K562 (cell line): ENCODE results near the gene TMCC1. TPM values are rescaled to one million over a fixed set of nuclear protein-coding genes. Genes with fewer than 3 reads are reported as not detected.

Source experiments
- CBFA2T3 ChIP-seq: fragments of 450-650 bp; IDR thresholded peaks from 2 replicates; pipeline ENCODE4 v1.6.1; 2017
- CC2D1A ChIP-seq: fragments of 450-650 bp; IDR thresholded peaks from 2 replicates; pipeline ENCODE4 v1.6.1; 2017; ENCODE audit warnings: mild to moderate bottlenecking
- EP300 ChIP-seq: IDR thresholded peaks from 2 replicates; pipeline ENCODE4 v1.6.1; 2012; ENCODE audit warnings: low read length, improper control_type of control experiment
- FOXM1 ChIP-seq, 2 experiments: fragments of 450-650 bp in 1 of 2; sonication (generic) in 1 of 2; formaldehyde crosslinking in 1 of 2; IDR thresholded peaks; 2 replicates each; pipeline versions ENCODE4 v1.6.1 to v1.9.0; 2017 to 2022; ENCODE audit warnings: low read depth in 2 of 2, mild to moderate bottlenecking in 2 of 2, missing genetic modification reagents in 1 of 2, moderate library complexity in 1 of 2
- HNRNPH1 ChIP-seq: fragments of 200-400 bp; formaldehyde crosslinking; optimal IDR thresholded peaks from 2 replicates; pipeline ENCODE3; 2017; ENCODE audit warnings: low read depth, mild to moderate bottlenecking, low read length, moderate library complexity
- HNRNPL ChIP-seq: fragments of 200-400 bp; formaldehyde crosslinking; IDR thresholded peaks from 2 replicates; pipeline ENCODE4 v1.6.1; 2017; ENCODE audit warnings: low read depth, mild to moderate bottlenecking, low read length
- IRF2 ChIP-seq: sonication (generic); formaldehyde crosslinking; IDR thresholded peaks from 2 replicates; pipeline ENCODE4 v1.8.1; 2022; ENCODE audit warnings: mild to moderate bottlenecking, missing genetic modification reagents
- KAT7 ChIP-seq: sonication (generic); formaldehyde crosslinking; IDR thresholded peaks from 2 replicates; pipeline ENCODE4 v1.8.0; 2022; ENCODE audit warnings: missing genetic modification reagents, mild to moderate bottlenecking, borderline replicate concordance
- KLF16 ChIP-seq: IDR thresholded peaks from 2 replicates; pipeline ENCODE4 v1.6.1; 2016; ENCODE audit warnings: antibody characterized with exemption
- MCM2 ChIP-seq: fragments of 450-650 bp; IDR thresholded peaks from 2 replicates; pipeline ENCODE4 v1.6.1; 2017; ENCODE audit warnings: low read depth, mild to moderate bottlenecking
- MTA2 ChIP-seq: fragments of 450-650 bp; IDR thresholded peaks from 2 replicates; pipeline ENCODE4 v1.6.1; 2016; ENCODE audit warnings: low read depth
- MYBL2 ChIP-seq, 2 experiments: fragments of 450-650 bp in 1 of 2; sonication (generic) in 1 of 2; formaldehyde crosslinking in 1 of 2; IDR thresholded peaks; 2 replicates each; pipeline versions ENCODE4 v1.6.1 to v1.8.1; 2017 to 2022; ENCODE audit warnings: borderline replicate concordance in 1 of 2, inconsistent platforms in 1 of 2, low read depth in 1 of 2, mild to moderate bottlenecking in 1 of 2, missing genetic modification reagents in 1 of 2, moderate library complexity in 1 of 2
- PML ChIP-seq: IDR thresholded peaks from 2 replicates; pipeline ENCODE4 v1.6.1; 2012; ENCODE audit warnings: low read length, inconsistent platforms
- RCOR1 ChIP-seq, 2 experiments: IDR thresholded peaks; 2 replicates each; pipeline ENCODE4 v1.6.1; 2012; ENCODE audit warnings: low read depth in 2 of 2, low read length in 2 of 2, borderline replicate concordance in 1 of 2, improper control_type of control experiment in 1 of 2
- SLC30A9 ChIP-seq: fragments of 250-450 bp; sonication (Bioruptor Pico); IDR thresholded peaks from 2 replicates; pipeline ENCODE4 v1.8.0; 2022; ENCODE audit warnings: mild to moderate bottlenecking, moderate library complexity
- SMARCA4 ChIP-seq: fragments of 450-650 bp; IDR thresholded peaks from 2 replicates; pipeline ENCODE4 v1.6.1; 2016
- SPI1 ChIP-seq: IDR thresholded peaks from 2 replicates; pipeline ENCODE4 v1.6.1; 2011; ENCODE audit warnings: low read depth, low read length, control low read depth, borderline replicate concordance
- ZFPM2 ChIP-seq: fragments of 250-450 bp; sonication (Bioruptor Pico); IDR thresholded peaks from 2 replicates; pipeline ENCODE4 v1.5.1; 2022; ENCODE audit warnings: mild to moderate bottlenecking
- ZNF695 ChIP-seq: fragments of 450-650 bp; formaldehyde crosslinking; IDR thresholded peaks from 2 replicates; pipeline ENCODE4 v1.4.0; 2020; ENCODE audit warnings: mild to moderate bottlenecking, moderate library complexity
- ZNF764 ChIP-seq: fragments of 250-450 bp; sonication (Bioruptor Pico); IDR thresholded peaks from 2 replicates; pipeline ENCODE4 v1.4.0; 2020; ENCODE audit warnings: low read depth, mild to moderate bottlenecking, moderate library complexity
- polyA plus RNA-seq, 8 experiments: library from polyadenylated mRNA; depleted of rRNA in 4 of 8; stranded (reverse) in 5 of 8; unstranded in 3 of 8; fragments of >200 nt; fragmentation: Nextera tagmentation in 2 of 8; fragmentation: Illumina TruSeq in 1 of 8; extraction: Ambion mirVana in 2 of 8; extraction: Trizol in 1 of 8; gene quantifications; 2 replicates each; pipeline versions ENCODE4 v1.2.1 to v1.2.3, GENCODE V29; 2011 to 2014; ENCODE audit warnings: inconsistent platforms in 1 of 8, missing spikeins in 1 of 8
- total RNA-seq, 7 experiments: library from RNA; depleted of rRNA in 6 of 7; stranded (reverse); fragments of >200 nt in 6 of 7; fragmentation: Illumina TruSeq in 2 of 7; extraction: Trizol in 2 of 7; gene quantifications; 2 replicates each; pipeline versions ENCODE4 v1.2.1 to v1.2.3, GENCODE V29; 2011 to 2021; ENCODE audit warnings: low replicate concordance in 1 of 7
- TF ChIP-seq, protein P1 (sequence below): IDR thresholded peaks from 2 replicates; pipeline ENCODE4 v1.6.1; 2016; ENCODE audit warnings: missing genetic modification characterization, missing compliant biosample characterization
- TF ChIP-seq, protein P2 (sequence below): sonication (generic); IDR thresholded peaks from 2 replicates; pipeline ENCODE4 v1.6.1; 2016
- TF ChIP-seq, protein P3 (sequence below): fragments of 450-650 bp; IDR thresholded peaks from 2 replicates; pipeline ENCODE4 v1.6.1; 2016; ENCODE audit warnings: mild to moderate bottlenecking
- TF ChIP-seq, protein P4 (sequence below), 2 experiments: fragments of 450-650 bp; conservative IDR thresholded peaks; 2 replicates each; pipeline ENCODE4 v1.6.1; 2017; ENCODE audit warnings: mild to moderate bottlenecking in 2 of 2, moderate library complexity in 2 of 2

The TMCC1 gene
- total and polyA plus RNA-seq, 9 of the 15 experiments (the other 6 are each of a cell fraction or from before 2014, with no cell fraction given) = 0.89 to 8.7 (median 4.0) TPM

DNA sequence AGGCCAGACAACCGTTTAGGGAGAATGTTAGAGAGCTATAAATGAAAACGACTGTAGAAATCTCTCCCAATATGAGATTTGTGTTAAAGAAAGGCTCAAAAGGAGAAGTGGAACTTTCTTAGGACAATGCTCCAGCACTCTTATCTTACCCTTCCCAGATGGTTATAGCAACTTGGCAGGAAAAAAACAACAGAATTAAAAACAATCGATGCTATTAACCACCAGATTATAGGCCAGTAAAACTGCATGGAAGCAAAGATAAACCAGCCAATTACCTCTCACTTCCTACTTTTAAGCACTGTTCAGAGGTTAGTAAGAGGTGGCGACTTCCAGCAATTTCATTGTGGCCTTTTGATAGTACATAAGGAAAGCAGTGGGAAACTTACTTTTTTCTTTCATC is 72.9 kb downstream of the TMCC1 start (continued):
- TF ChIP-seq PML = peak; percentile 25; the same call in 1 of the 2 replicates
- TF ChIP-seq SMARCA4 = peak; percentile 67
- TF ChIP-seq HNRNPH1 = no peak
- no peak for TF ChIP-seq ZFPM2 (CRISPR knock-in tag)
- peak; percentile 77 for TF ChIP-seq MYBL2 (IDR thresholded peaks at IDR 0.05; ENCODE audit: low read depth)
- TF ChIP-seq MYBL2 (CRISPR knock-in tag; IDR thresholded peaks at IDR 0.05; ENCODE audit: borderline replicate concordance) = no peak
- TF ChIP-seq EP300 = peak; percentile 68
- TF ChIP-seq SPI1 = peak; percentile 80
- peak; percentile 77; the same call in 1 of the 2 replicates for TF ChIP-seq CC2D1A
- TF ChIP-seq FOXM1 (IDR thresholded peaks at IDR 0.05; ENCODE audit: low read depth) = peak; percentile 91; the same call in 1 of the 2 replicates
- TF ChIP-seq FOXM1 (CRISPR knock-in tag; IDR thresholded peaks at IDR 0.05; ENCODE audit: low read depth) = no peak
- 0 out of 2 replicates have a peak, but pooled peaks have one; percentile 9 for TF ChIP-seq KLF16
- TF ChIP-seq, protein P1, sequence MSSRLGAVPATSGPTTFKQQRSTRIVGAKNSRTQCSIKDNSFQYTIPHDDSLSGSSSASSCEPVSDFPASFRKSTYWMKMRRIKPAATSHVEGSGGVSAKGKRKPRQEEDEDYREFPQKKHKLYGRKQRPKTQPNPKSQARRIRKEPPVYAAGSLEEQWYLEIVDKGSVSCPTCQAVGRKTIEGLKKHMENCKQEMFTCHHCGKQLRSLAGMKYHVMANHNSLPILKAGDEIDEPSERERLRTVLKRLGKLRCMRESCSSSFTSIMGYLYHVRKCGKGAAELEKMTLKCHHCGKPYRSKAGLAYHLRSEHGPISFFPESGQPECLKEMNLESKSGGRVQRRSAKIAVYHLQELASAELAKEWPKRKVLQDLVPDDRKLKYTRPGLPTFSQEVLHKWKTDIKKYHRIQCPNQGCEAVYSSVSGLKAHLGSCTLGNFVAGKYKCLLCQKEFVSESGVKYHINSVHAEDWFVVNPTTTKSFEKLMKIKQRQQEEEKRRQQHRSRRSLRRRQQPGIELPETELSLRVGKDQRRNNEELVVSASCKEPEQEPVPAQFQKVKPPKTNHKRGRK (tag) = no peak
- TF ChIP-seq, protein P2, sequence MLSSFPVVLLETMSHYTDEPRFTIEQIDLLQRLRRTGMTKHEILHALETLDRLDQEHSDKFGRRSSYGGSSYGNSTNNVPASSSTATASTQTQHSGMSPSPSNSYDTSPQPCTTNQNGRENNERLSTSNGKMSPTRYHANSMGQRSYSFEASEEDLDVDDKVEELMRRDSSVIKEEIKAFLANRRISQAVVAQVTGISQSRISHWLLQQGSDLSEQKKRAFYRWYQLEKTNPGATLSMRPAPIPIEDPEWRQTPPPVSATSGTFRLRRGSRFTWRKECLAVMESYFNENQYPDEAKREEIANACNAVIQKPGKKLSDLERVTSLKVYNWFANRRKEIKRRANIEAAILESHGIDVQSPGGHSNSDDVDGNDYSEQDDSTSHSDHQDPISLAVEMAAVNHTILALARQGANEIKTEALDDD = peak; percentile 40; the same call in 1 of the 2 replicates
- TF ChIP-seq CBFA2T3 = peak; percentile 77
- TF ChIP-seq ZNF695 (CRISPR knock-in tag) = no peak
- no peak for TF ChIP-seq MCM2
- TF ChIP-seq RCOR1 (IDR thresholded peaks at IDR 0.05; ENCODE audit: borderline replicate concordance in 1 of 2, low read depth in 2 of 2, low read length in 2 of 2) = peak in 1 of 2 experiments; percentile 34; a peak in 1 of 4 replicates
- TF ChIP-seq KAT7 (CRISPR knock-in tag) = no peak
- TF ChIP-seq ZNF764 = no peak
- TF ChIP-seq SLC30A9 = no peak
- no peak for TF ChIP-seq IRF2 (CRISPR knock-in tag)
- TF ChIP-seq, protein P3, sequence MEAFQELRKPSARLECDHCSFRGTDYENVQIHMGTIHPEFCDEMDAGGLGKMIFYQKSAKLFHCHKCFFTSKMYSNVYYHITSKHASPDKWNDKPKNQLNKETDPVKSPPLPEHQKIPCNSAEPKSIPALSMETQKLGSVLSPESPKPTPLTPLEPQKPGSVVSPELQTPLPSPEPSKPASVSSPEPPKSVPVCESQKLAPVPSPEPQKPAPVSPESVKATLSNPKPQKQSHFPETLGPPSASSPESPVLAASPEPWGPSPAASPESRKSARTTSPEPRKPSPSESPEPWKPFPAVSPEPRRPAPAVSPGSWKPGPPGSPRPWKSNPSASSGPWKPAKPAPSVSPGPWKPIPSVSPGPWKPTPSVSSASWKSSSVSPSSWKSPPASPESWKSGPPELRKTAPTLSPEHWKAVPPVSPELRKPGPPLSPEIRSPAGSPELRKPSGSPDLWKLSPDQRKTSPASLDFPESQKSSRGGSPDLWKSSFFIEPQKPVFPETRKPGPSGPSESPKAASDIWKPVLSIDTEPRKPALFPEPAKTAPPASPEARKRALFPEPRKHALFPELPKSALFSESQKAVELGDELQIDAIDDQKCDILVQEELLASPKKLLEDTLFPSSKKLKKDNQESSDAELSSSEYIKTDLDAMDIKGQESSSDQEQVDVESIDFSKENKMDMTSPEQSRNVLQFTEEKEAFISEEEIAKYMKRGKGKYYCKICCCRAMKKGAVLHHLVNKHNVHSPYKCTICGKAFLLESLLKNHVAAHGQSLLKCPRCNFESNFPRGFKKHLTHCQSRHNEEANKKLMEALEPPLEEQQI = peak; percentile 68; the same call in 1 of the 2 replicates
- TF ChIP-seq HNRNPL = no peak
- peak; percentile 63 for TF ChIP-seq MTA2
- TF ChIP-seq, protein P4, sequence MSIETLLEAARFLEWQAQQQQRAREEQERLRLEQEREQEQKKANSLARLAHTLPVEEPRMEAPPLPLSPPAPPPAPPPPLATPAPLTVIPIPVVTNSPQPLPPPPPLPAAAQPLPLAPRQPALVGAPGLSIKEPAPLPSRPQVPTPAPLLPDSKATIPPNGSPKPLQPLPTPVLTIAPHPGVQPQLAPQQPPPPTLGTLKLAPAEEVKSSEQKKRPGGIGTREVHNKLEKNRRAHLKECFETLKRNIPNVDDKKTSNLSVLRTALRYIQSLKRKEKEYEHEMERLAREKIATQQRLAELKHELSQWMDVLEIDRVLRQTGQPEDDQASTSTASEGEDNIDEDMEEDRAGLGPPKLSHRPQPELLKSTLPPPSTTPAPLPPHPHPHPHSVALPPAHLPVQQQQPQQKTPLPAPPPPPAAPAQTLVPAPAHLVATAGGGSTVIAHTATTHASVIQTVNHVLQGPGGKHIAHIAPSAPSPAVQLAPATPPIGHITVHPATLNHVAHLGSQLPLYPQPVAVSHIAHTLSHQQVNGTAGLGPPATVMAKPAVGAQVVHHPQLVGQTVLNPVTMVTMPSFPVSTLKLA (conservative IDR thresholded peaks at IDR 0.05) = no peak
